Superior temporal gyrus (tissue), 1 donor: Measurements from ENCODE around the gene HOGA1.

ENCODE experiments used
- DNase-seq: peaks from one replicate; pipeline ENCODE4 v3.0.0-alpha.2; 2016; ENCODE audit errors: extremely low spot score

HOGA1 gene

GRCh38 chr10:97580421-97581367 is 3.5 kb upstream of the HOGA1 start:
- DNase-seq = no peak

GRCh38 chr10:97582169-97582568 is 2.0 kb upstream of the HOGA1 start:
- DNase-seq = no peak

GRCh38 chr10:97583476-97583875 is 713 bp upstream of the HOGA1 start:
- DNase-seq = no peak

GRCh38 chr10:97584798-97585438 is 729 bp downstream of the HOGA1 start:
- no peak for DNase-seq

GRCh38 chr10:97585439-97585811 is 1.2 kb downstream of the HOGA1 start:
- DNase-seq = no peak

- DNase-seq = no peak
These were observed 3.0 kb downstream of the HOGA1 start for GRCh38 chr10:97587183-97587582.

- DNase-seq = no peak
These were observed 5.3 kb downstream of the HOGA1 start, which contains the start of gene C10orf62 for GRCh38 chr10:97589479-97589878. Gene C10orf62, plus strand, starts transcription at chr10:97589721. Its CDS starts 177 bp downstream, at chr10:97589898.

GRCh38 chr10:97590082-97590747 is 6.0 kb downstream of the HOGA1 start:
- no peak for DNase-seq

GRCh38 chr10:97590748-97591495 is 6.7 kb downstream of the HOGA1 start:
- no peak for DNase-seq

- no peak for DNase-seq
These were observed 9.2 kb downstream of the HOGA1 start for GRCh38 chr10:97593421-97593820.

- peak; percentile 56 for DNase-seq
These were observed 12.2 kb downstream of the HOGA1 start for GRCh38 chr10:97596101-97597082.

- no peak for DNase-seq
These were observed 13.6 kb downstream of the HOGA1 start for GRCh38 chr10:97597778-97598177.

- DNase-seq = no peak
These were observed 14.4 kb downstream of the HOGA1 start for GRCh38 chr10:97598407-97599271.

- DNase-seq = no peak
These were observed 15.1 kb downstream of the HOGA1 start for GRCh38 chr10:97599272-97599619.

- no peak for DNase-seq
These were observed 16.4 kb downstream of the HOGA1 start for GRCh38 chr10:97600616-97601015.

GRCh38 chr10:97601268-97602215 is 17.4 kb downstream of the HOGA1 start:
- DNase-seq = no peak

GRCh38 chr10:97607095-97607636 is 23.0 kb downstream of the HOGA1 start:
- DNase-seq = no peak

GRCh38 chr10:97608991-97609561 is 24.9 kb downstream of the HOGA1 start:
- no peak for DNase-seq
